HG03432 (cell line): ENCODE results near the gene SIX4.
A peak's percentile ranks its signal among the peaks of the same experiment; 100 is the strongest.

ENCODE experiments used
- ATAC-seq: cut with Tn5 transposase; IDR thresholded peaks from one replicate; pipeline ENCODE4 v1.9.1; 2021; ENCODE audit warnings: mild to moderate bottlenecking, moderate library complexity; ENCODE audit not compliant: unreplicated experiment

Gene SIX4

DNA sequence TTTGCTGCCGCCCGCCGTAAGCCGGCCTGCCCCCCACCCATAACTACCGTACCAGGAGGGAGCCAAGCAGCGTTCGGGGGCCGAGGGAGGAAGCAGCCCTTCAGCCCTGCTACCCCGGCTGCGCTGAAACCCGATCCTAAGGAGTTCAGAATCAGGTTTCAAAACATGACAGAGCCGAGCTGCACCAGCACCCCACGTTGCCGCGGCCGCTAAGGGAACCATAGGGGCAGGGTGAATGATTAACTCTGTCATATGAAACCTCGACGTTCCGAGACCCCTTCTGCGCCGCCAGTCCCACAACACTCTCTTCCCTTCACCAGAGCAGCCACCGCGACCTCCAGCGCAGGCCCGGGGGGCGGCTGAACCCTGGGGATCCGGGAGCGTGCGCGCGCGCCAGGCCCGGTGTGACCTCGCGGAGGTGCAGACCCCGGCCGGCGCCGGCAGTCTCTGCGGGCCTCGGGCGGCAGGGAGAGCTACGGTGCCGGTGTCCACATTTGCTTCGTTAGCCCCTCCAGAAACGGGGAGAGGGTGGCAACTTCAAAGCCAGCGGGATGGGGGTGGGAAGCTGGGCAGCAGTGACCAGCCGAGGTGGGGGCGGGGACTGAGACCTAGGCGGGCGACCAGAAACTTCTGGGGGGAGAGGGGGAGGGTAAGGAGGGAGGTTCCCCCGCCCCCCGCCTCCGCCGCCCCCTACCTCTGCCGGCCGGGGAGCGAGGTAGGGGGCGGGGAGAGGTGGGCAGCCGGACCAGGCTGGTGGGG, 1.6 kb downstream of the SIX4 start:
- ATAC-seq, result peak; percentile 35

DNA sequence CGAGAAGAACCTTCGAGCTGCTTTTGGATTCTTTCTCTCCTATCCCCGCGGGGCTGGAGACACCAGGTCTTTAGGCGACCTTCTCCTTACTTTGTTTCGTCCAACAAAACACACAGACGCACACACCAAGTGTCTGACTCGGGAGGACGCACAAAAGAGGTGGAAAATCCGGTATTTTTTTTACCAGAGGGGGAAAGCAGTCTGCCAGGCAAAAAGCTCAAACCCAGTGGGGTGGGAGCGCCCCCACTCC, 2.1 kb downstream of the SIX4 start:
- no peak for ATAC-seq

- no peak for ATAC-seq
Observed at GRCh38 chr14:60721326-60722106, 2.6 kb downstream of the SIX4 start.

- ATAC-seq, result no peak
Observed at GRCh38 chr14:60720962-60721325, 3.2 kb downstream of the SIX4 start.

- no peak for ATAC-seq
Observed at GRCh38 chr14:60720391-60720790, 3.8 kb downstream of the SIX4 start.

- ATAC-seq, result no peak
Observed at GRCh38 chr14:60713513-60713912, 10.6 kb downstream of the SIX4 start.

GRCh38 chr14:60710494-60710893, 13.7 kb downstream of the SIX4 start:
- ATAC-seq, result no peak

DNA sequence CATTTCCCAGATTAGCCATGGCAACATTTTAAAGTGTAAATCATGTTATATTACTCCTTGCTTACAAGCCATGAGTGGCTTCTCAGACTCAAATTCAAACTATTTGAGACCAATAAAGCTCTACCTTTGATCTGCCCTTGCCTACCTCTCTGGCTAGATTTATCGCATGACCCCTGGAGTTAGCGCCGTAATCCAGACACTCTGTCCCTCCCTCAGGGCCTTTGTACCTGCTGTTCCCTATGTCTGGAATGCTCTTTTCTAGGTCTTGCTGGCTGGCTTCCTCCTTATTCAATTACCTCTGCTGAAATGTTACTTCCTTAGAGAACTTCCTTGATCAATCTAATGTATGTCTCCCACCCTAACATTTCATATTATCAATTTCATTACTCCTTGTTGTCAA, 16.3 kb downstream of the SIX4 start:
- ATAC-seq, result no peak

- no peak for ATAC-seq
Observed at GRCh38 chr14:60705100-60705499, 19.1 kb downstream of the SIX4 start.

DNA sequence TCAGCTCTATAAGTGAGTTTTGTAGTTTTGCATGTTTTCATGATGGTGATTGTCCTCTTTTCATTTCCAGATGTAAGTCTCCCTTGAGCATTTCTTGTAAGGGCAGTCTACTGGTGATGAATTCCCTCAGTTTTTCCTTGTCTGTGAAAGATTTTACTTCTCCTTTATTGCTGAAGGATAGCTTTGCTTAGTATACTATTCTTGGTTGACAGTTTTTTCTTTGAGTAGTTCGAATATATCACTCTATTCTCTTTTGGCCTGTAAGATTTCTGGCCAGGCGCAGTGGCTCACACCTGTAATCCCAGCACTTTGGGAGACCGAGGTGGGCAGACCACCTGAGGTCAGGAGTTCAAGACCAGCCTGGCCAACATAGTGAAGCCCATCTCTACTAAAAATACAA, 23.6 kb downstream of the SIX4 start:
- no peak for ATAC-seq

DNA sequence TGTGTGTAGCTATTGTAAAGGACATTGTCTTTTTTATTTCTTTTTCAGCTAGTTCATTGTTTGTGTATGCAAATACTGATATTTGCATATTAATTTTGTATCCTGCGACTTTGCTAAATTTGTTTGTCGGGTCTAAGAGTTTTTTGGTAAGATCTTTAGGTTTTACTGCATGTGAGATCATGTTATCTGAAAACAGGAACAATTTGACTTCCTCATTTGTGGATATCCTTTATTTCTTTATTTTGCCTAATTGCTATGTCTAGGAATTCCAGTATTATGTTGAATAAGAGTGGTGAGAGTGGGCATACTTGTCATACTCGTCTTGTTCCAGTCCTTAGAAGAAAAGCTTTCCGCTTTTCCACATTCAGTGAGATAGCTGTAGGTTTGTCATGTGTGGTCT, 28.8 kb downstream of the SIX4 start:
- ATAC-seq, result no peak

DNA sequence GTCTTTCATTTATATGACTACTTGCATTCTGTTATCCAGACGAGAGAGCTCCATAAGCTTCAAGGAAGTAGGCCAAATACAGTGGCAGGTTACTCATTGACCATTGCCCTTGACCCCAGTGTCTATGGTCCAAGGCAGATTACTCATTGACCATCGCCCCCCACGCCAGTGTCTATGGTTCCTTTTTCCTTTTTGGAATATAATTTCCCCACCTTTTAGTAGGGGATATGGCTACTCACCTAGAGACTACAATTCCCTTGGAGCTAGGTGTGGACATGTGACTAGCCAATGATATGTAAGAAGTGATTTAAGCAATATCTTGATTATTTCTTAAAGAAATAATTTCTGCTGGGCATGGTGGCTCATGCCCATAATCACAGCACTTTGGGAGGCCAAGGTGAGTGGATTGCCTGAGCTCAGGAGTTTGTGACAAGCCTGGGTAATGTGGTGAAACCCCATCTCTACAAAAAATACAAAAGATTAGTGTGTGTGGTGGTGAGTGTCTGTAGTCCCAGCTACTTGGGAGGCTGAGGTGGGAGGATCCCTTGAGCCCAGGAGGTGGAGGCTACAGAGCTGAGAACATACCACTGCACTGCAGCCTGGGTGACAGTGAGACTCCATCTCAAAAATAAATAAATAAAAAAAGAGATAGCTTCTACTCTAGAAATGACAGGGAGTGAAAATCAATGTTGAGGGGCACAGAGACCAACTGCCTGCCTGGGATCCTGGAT, 32.6 kb downstream of the SIX4 start:
- no peak for ATAC-seq

GRCh38 chr14:60686865-60687264, 37.3 kb downstream of the SIX4 start:
- no peak for ATAC-seq

GRCh38 chr14:60684203-60684602, 39.9 kb downstream of the SIX4 start:
- no peak for ATAC-seq

GRCh38 chr14:60681271-60681670, 42.9 kb downstream of the SIX4 start:
- no peak for ATAC-seq

GRCh38 chr14:60680511-60680910, 43.6 kb downstream of the SIX4 start:
- no peak for ATAC-seq

DNA sequence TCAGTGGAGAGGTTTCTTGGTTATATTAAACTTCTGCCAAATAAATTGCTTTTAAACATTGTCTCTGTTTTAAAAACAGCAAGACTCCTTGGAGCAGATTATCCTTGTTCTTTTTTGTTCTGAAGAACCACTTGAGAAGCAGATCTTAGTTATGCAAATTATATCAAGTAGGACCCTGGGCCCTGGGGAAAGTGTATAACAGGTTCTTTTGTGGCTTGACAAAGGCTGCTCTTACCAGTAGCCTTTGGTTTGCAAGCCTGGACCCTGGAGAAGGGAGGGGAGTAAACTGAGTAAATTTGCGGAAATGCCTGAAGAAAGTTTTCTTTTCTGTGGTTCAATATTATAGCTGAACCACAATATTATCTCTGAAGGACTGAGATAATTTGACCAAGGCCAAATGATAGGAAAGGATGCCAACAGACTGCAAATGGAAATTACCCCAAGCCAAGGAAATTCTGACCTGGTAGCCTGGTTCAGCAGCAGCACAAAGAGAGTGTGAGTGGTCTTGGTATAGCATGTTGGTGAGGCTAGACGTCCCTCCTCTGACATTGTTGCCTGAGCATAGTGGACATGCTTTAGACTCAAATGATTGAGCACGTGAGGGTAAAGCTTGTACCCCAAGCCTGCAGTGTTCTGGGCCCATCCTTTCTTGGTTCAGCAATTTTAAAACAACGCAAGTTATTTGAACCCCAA, 44.4 kb downstream of the SIX4 start:
- ATAC-seq, result no peak

- ATAC-seq, result no peak
Observed at GRCh38 chr14:60677701-60678100, 46.5 kb downstream of the SIX4 start.

DNA sequence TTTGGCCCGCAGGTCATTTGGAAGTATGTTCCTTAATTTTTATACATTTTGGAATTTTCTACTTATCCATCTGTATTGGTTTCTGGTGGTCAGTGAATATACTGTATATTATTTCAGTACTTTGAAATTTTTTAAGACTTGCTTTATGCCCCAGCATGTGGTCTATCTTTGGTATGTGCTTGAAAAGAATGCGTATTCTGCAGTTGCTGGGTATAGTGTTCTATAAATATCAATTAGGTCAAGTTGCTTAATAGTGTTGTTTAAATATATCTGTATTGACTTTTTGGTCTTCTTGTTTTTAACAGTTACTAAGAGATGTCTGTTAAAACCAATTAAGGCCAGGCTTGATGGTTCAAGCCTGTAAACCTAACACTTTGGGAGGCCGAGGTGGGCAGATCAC, 53.2 kb downstream of the SIX4 start:
- ATAC-seq, result no peak

- ATAC-seq, result no peak
Observed at GRCh38 chr14:60668431-60669112, 55.6 kb downstream of the SIX4 start.

GRCh38 chr14:60665177-60665550, 59.0 kb downstream of the SIX4 start:
- ATAC-seq, result no peak
